Thyroid gland (tissue), 4 donors: ENCODE results near the gene HNRNPA0.

ENCODE experiments used
- POLR2A ChIP-seq, 2 donors: fragments of 450-650 bp; IDR thresholded peaks; one replicate each; pipeline ENCODE4 v1.6.1; 2017; ENCODE audit warnings: antibody characterized with exemption in 2 of 2, mild to moderate bottlenecking in 2 of 2, moderate library complexity in 1 of 2
- TF ChIP-seq, protein P1 (sequence below), 6 experiments: fragments of 200-600 bp in 3 of 6; fragments of 450-650 bp in 3 of 6; sonication (generic) in 3 of 6; IDR thresholded peaks; one replicate each; pipeline ENCODE4 v1.5.1; 2016 to 2019; ENCODE audit warnings: antibody characterized with exemption in 6 of 6, mild to moderate bottlenecking in 2 of 6, inconsistent platforms in 1 of 6, moderate library complexity in 1 of 6

DNA sequence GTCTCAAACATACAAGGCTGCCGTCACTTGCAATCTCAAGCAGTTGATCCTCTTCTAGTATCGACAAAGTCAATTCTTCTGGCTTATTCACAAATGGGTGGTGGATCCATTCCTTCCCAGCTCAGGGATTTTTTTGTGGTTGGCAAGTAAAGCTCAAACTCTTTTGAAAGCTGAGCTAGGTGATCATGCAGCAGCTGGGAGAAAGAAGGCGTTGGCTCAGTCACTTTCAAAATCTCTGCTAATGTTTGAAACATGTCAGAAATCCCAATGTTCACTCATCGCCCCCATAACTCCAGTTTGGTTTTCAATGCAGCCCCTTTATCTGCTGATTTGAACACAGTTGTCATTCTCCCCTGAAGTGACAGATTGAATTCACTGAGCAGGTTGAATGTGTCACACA, 4.0 kb upstream of the HNRNPA0 start:
- TF ChIP-seq, protein P1, sequence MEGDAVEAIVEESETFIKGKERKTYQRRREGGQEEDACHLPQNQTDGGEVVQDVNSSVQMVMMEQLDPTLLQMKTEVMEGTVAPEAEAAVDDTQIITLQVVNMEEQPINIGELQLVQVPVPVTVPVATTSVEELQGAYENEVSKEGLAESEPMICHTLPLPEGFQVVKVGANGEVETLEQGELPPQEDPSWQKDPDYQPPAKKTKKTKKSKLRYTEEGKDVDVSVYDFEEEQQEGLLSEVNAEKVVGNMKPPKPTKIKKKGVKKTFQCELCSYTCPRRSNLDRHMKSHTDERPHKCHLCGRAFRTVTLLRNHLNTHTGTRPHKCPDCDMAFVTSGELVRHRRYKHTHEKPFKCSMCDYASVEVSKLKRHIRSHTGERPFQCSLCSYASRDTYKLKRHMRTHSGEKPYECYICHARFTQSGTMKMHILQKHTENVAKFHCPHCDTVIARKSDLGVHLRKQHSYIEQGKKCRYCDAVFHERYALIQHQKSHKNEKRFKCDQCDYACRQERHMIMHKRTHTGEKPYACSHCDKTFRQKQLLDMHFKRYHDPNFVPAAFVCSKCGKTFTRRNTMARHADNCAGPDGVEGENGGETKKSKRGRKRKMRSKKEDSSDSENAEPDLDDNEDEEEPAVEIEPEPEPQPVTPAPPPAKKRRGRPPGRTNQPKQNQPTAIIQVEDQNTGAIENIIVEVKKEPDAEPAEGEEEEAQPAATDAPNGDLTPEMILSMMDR (IDR thresholded peaks at IDR 0.05): no peak
- TF ChIP-seq POLR2A (IDR thresholded peaks at IDR 0.05): no peak
